ENCODE measurements around the gene TAP2. TPM values are rescaled to one million over a fixed set of nuclear protein-coding genes. Genes with fewer than 3 reads are reported as not detected.

The TAP2 gene
- polyA plus RNA-seq, 4 donors: 12.6 to 17.4 (median 13.1) TPM

- no peak for DNase-seq (ENCODE audit: low read depth in 4 of 4, low spot score in 2 of 4)
Measured at GRCh38 chr6:32799168-32799567, 39.4 kb downstream of the TAP2 start.

GRCh38 chr6:32796848-32797776 lies 41.4 kb downstream of the TAP2 start:
- DNase-seq (ENCODE audit: low read depth in 4 of 4, low spot score in 2 of 4): peak; percentile 32 to 69 (median 54)

- no peak for DNase-seq (ENCODE audit: low read depth in 4 of 4, low spot score in 2 of 4)
Measured at GRCh38 chr6:32794510-32794909, 44.0 kb downstream of the TAP2 start.

- DNase-seq (ENCODE audit: low read depth in 4 of 4, low spot score in 2 of 4): no peak
Measured at GRCh38 chr6:32792901-32793435, 45.6 kb downstream of the TAP2 start.

- no peak for DNase-seq (ENCODE audit: low read depth in 4 of 4, low spot score in 2 of 4)
Measured at GRCh38 chr6:32790306-32790705, 48.2 kb downstream of the TAP2 start.

Other genes starting within 250 kb of the TAP2 start
- 10 to 100 TPM; 23.8 to 58.8 (median 50.9) TPM for gene HLA-DRB1, start 248.9 kb downstream of the TAP2 start, polyA plus RNA-seq (ENCODE audit: insufficient read length in 4 of 4)
- gene HLA-DQA1, start 201.3 kb downstream of the TAP2 start, polyA plus RNA-seq (ENCODE audit: insufficient read length in 4 of 4): 1 to 10 TPM; 2.6 to 5.7 (median 3.8) TPM
- gene HLA-DQB1, start 172.1 kb downstream of the TAP2 start, polyA plus RNA-seq (ENCODE audit: insufficient read length in 4 of 4): 10 to 100 TPM in 1 of 4 donors, 1 to 10 TPM in 3; 3.8 to 11.9 (median 7.3) TPM
- gene HLA-DQA2, start 97.3 kb downstream of the TAP2 start, polyA plus RNA-seq (ENCODE audit: insufficient read length in 4 of 4): under 1 TPM in 2 of 4 donors, not detected in 2; 0.16 to 0.21 TPM
- 1 to 10 TPM in 3 of 4 donors, not detected in 1; 1.0 to 1.6 (median 1.2) TPM for gene HLA-DQB2, start 75.2 kb downstream of the TAP2 start, polyA plus RNA-seq (ENCODE audit: insufficient read length in 4 of 4)
- gene HLA-DOB, start 21.7 kb downstream of the TAP2 start, polyA plus RNA-seq (ENCODE audit: insufficient read length in 4 of 4): under 1 TPM in 3 of 4 donors, not detected in 1; 0.14 to 0.21 (median 0.17) TPM
- 10 to 100 TPM; 17.9 to 27.3 (median 24.3) TPM for gene PSMB8, start 5.3 kb upstream of the TAP2 start, polyA plus RNA-seq (ENCODE audit: insufficient read length in 4 of 4)
- gene TAP1, start 15.0 kb upstream of the TAP2 start, polyA plus RNA-seq (ENCODE audit: insufficient read length in 4 of 4): 10 to 100 TPM in 3 of 4 donors, 1 to 10 TPM in 1; 9.2 to 11.9 (median 11.8) TPM
- 1 to 10 TPM; 4.4 to 8.4 (median 7.7) TPM for gene PSMB9, start 15.5 kb upstream of the TAP2 start, polyA plus RNA-seq (ENCODE audit: insufficient read length in 4 of 4)
- 10 to 100 TPM; 67.0 to 71.1 (median 68.7) TPM for gene HLA-DMB, start 102.3 kb upstream of the TAP2 start, polyA plus RNA-seq (ENCODE audit: insufficient read length in 4 of 4)
- 10 to 100 TPM; 13.3 to 19.3 (median 16.9) TPM for gene HLA-DMA, start 114.4 kb upstream of the TAP2 start, polyA plus RNA-seq (ENCODE audit: insufficient read length in 4 of 4)
- gene BRD2, start 129.9 kb upstream of the TAP2 start, polyA plus RNA-seq (ENCODE audit: insufficient read length in 4 of 4): 100 to 1,000 TPM; 272 to 341 (median 317) TPM
- 1 to 10 TPM; 4.6 to 5.4 (median 5.3) TPM for gene HLA-DOA, start 170.9 kb upstream of the TAP2 start, polyA plus RNA-seq (ENCODE audit: insufficient read length in 4 of 4)
- gene HLA-DPA1, start 234.9 kb upstream of the TAP2 start, polyA plus RNA-seq (ENCODE audit: insufficient read length in 4 of 4): 10 to 100 TPM; 16.8 to 39.8 (median 19.2) TPM
- gene HLA-DPB1, start 237.3 kb upstream of the TAP2 start, polyA plus RNA-seq (ENCODE audit: insufficient read length in 4 of 4): 10 to 100 TPM; 17.5 to 24.7 (median 21.9) TPM